GM19397 (cell line): ENCODE measurements around the gene OVOL3.
"Not testable (repeated sequence)": the region's sequence is repeated elsewhere in the genome, so short reads cannot be mapped to it uniquely, and the experiment has no call there.

Experiments
- ATAC-seq: cut with Tn5 transposase; IDR thresholded peaks from one replicate; pipeline ENCODE4 v1.9.1; 2021; ENCODE audit warnings: mild to moderate bottlenecking, moderate library complexity; ENCODE audit not compliant: unreplicated experiment

OVOL3 gene

GRCh38 chr19:36110487-36111199, at the start of gene OVOL3:
OVOL3 (plus strand) TSS chr19:36111143; CDS start chr19:36111203, 60 bp downstream.
- ATAC-seq, result no peak

GRCh38 chr19:36061367-36061766, 49.6 kb upstream of the OVOL3 start:
- no peak for ATAC-seq

- no peak for ATAC-seq
These were observed 46.1 kb upstream of the OVOL3 start for GRCh38 chr19:36064826-36065225.

- ATAC-seq, result no peak
These were observed 43.3 kb upstream of the OVOL3 start for GRCh38 chr19:36067681-36068080.

- not testable (repeated sequence) for ATAC-seq
These were observed 42.0 kb upstream of the OVOL3 start for GRCh38 chr19:36068810-36069499.

GRCh38 chr19:36072081-36072480, 38.9 kb upstream of the OVOL3 start:
- ATAC-seq, result no peak

GRCh38 chr19:36073121-36073876, 37.6 kb upstream of the OVOL3 start:
- ATAC-seq, result no peak

GRCh38 chr19:36079389-36079945, 31.5 kb upstream of the OVOL3 start:
- ATAC-seq, result no peak

GRCh38 chr19:36081385-36081784, 29.6 kb upstream of the OVOL3 start:
- ATAC-seq, result no peak

- ATAC-seq, result no peak
These were observed 29.0 kb upstream of the OVOL3 start for GRCh38 chr19:36081894-36082293.

GRCh38 chr19:36082916-36083315, 28.0 kb upstream of the OVOL3 start:
- ATAC-seq, result no peak

- no peak for ATAC-seq
These were observed 26.5 kb upstream of the OVOL3 start for GRCh38 chr19:36084231-36085009.

- no peak for ATAC-seq
These were observed 24.6 kb upstream of the OVOL3 start for GRCh38 chr19:36086326-36086725.

GRCh38 chr19:36089847-36090246, 21.1 kb upstream of the OVOL3 start:
- no peak for ATAC-seq

GRCh38 chr19:36090910-36091695, 19.8 kb upstream of the OVOL3 start:
- ATAC-seq, result no peak

- ATAC-seq, result no peak
These were observed 18.4 kb upstream of the OVOL3 start for GRCh38 chr19:36092566-36092965.

GRCh38 chr19:36093146-36093662, 17.7 kb upstream of the OVOL3 start:
- ATAC-seq, result no peak

GRCh38 chr19:36093687-36094086, 17.3 kb upstream of the OVOL3 start:
- no peak for ATAC-seq

GRCh38 chr19:36097036-36097435, 13.9 kb upstream of the OVOL3 start:
- no peak for ATAC-seq
